ENCODE results near the gene SNRK. TPM values are rescaled to one million over a fixed set of nuclear protein-coding genes. Genes with fewer than 3 reads are reported as not detected.

Gene SNRK
- total and polyA plus RNA-seq, 4 donors: 40.7 to 79.2 (median 48.7) TPM

- no peaks in the 10 kb centered on the region for H3K27me3 ChIP-seq (ENCODE audit: control insufficient read depth, insufficient read depth, low read length)
- no peak for DNase-seq (ENCODE audit: low read depth in 4 of 6, low spot score in 6 of 6)
- H3K36me3 ChIP-seq (ENCODE audit: control insufficient read depth, insufficient read depth, low read length): peaks cover 26% of the 10 kb centered on the region
- H3K9me3 ChIP-seq (ENCODE audit: control insufficient read depth, insufficient read depth, low read length): peaks cover 12% of the 10 kb centered on the region
- no CpG with 5 or more reads among the region's 1 CpG for WGBS (ENCODE audit: insufficient coverage)
- H3K4me1 ChIP-seq (ENCODE audit: control insufficient read depth, insufficient read depth, low read length): no peaks in the 10 kb centered on the region
- H3K27ac ChIP-seq (ENCODE audit: low read depth, low read length): no peak overlapping the region
- no peak overlapping the region for H3K4me3 ChIP-seq (ENCODE audit: low read depth, low read length)
Observed at GRCh38 chr3:43335799-43336198, 49.5 kb downstream of the SNRK start.

GRCh38 chr3:43338295-43338694 is 52.0 kb downstream of the SNRK start:
- Histone ChIP-seq H3K4me1 (ENCODE audit: control insufficient read depth, insufficient read depth, low read length) (no peaks in the 10 kb centered on the region), H3K27ac (ENCODE audit: low read depth, low read length) (no peak overlapping the region), H3K9me3 (ENCODE audit: control insufficient read depth, insufficient read depth, low read length) (peaks cover 12% of the 10 kb centered on the region), H3K4me3 (ENCODE audit: low read depth, low read length) (no peak overlapping the region), H3K27me3 (ENCODE audit: control insufficient read depth, insufficient read depth, low read length) (no peaks in the 10 kb centered on the region), H3K36me3 (ENCODE audit: control insufficient read depth, insufficient read depth, low read length) (peaks cover 28% of the 10 kb centered on the region)
- no peak for DNase-seq (ENCODE audit: low read depth in 4 of 6, low spot score in 6 of 6)
- WGBS (ENCODE audit: insufficient coverage): no CpG with 5 or more reads among the region's 2 CpGs

- H3K27ac ChIP-seq (ENCODE audit: low read depth, low read length): no peak overlapping the region
- DNase-seq (ENCODE audit: low read depth in 4 of 6, low spot score in 6 of 6): no peak
- 93% methylated on average over 3 of the region's 7 CpGs for WGBS (ENCODE audit: insufficient coverage)
- no peaks in the 10 kb centered on the region for H3K4me1 ChIP-seq (ENCODE audit: control insufficient read depth, insufficient read depth, low read length)
- H3K9me3 ChIP-seq (ENCODE audit: control insufficient read depth, insufficient read depth, low read length): peaks cover 11% of the 10 kb centered on the region
- no peaks in the 10 kb centered on the region for H3K27me3 ChIP-seq (ENCODE audit: control insufficient read depth, insufficient read depth, low read length)
- peaks cover 27% of the 10 kb centered on the region for H3K36me3 ChIP-seq (ENCODE audit: control insufficient read depth, insufficient read depth, low read length)
- no peak overlapping the region for H3K4me3 ChIP-seq (ENCODE audit: low read depth, low read length)
Observed at GRCh38 chr3:43340403-43340802, 54.1 kb downstream of the SNRK start.

- H3K36me3 ChIP-seq (ENCODE audit: control insufficient read depth, insufficient read depth, low read length): peaks cover 18% of the 10 kb centered on the region
- no peaks in the 10 kb centered on the region for H3K4me1 ChIP-seq (ENCODE audit: control insufficient read depth, insufficient read depth, low read length)
- H3K4me3 ChIP-seq (ENCODE audit: low read depth, low read length): no peak overlapping the region
- peaks cover 8% of the 10 kb centered on the region for H3K9me3 ChIP-seq (ENCODE audit: control insufficient read depth, insufficient read depth, low read length)
- no peaks in the 10 kb centered on the region for H3K27me3 ChIP-seq (ENCODE audit: control insufficient read depth, insufficient read depth, low read length)
- DNase-seq (ENCODE audit: low read depth in 4 of 6, low spot score in 6 of 6): no peak
- H3K27ac ChIP-seq (ENCODE audit: low read depth, low read length): no peak overlapping the region
- WGBS (ENCODE audit: insufficient coverage): no CpG with 5 or more reads among the region's 2 CpGs
Observed at GRCh38 chr3:43341788-43342187, 55.4 kb downstream of the SNRK start.

GRCh38 chr3:43343185-43343584 is 56.8 kb downstream of the SNRK start:
- H3K4me1 ChIP-seq (ENCODE audit: control insufficient read depth, insufficient read depth, low read length): no peaks in the 10 kb centered on the region
- H3K4me3 ChIP-seq (ENCODE audit: low read depth, low read length): no peak overlapping the region
- H3K36me3 ChIP-seq (ENCODE audit: control insufficient read depth, insufficient read depth, low read length): peaks cover 24% of the 10 kb centered on the region
- WGBS (ENCODE audit: insufficient coverage): 60% methylated on average over 1 of the region's 4 CpGs
- H3K27me3 ChIP-seq (ENCODE audit: control insufficient read depth, insufficient read depth, low read length): no peaks in the 10 kb centered on the region
- no peak overlapping the region for H3K27ac ChIP-seq (ENCODE audit: low read depth, low read length)
- DNase-seq (ENCODE audit: low read depth in 4 of 6, low spot score in 6 of 6): no peak
- H3K9me3 ChIP-seq (ENCODE audit: control insufficient read depth, insufficient read depth, low read length): peaks cover 3% of the 10 kb centered on the region

- WGBS (ENCODE audit: insufficient coverage): 80% methylated on average over 1 of the region's 3 CpGs
- H3K9me3 ChIP-seq (ENCODE audit: control insufficient read depth, insufficient read depth, low read length): no peaks in the 10 kb centered on the region
- H3K27me3 ChIP-seq (ENCODE audit: control insufficient read depth, insufficient read depth, low read length): no peaks in the 10 kb centered on the region
- no peak overlapping the region for H3K4me3 ChIP-seq (ENCODE audit: low read depth, low read length)
- peaks cover 29% of the 10 kb centered on the region for H3K36me3 ChIP-seq (ENCODE audit: control insufficient read depth, insufficient read depth, low read length)
- H3K4me1 ChIP-seq (ENCODE audit: control insufficient read depth, insufficient read depth, low read length): no peaks in the 10 kb centered on the region
- H3K27ac ChIP-seq (ENCODE audit: low read depth, low read length): no peak overlapping the region
- no peak for DNase-seq (ENCODE audit: low read depth in 4 of 6, low spot score in 6 of 6)
Observed at GRCh38 chr3:43343815-43344214, 57.5 kb downstream of the SNRK start.

GRCh38 chr3:43344520-43344919 is 58.2 kb downstream of the SNRK start:
- no peaks in the 10 kb centered on the region for H3K27me3 ChIP-seq (ENCODE audit: control insufficient read depth, insufficient read depth, low read length)
- DNase-seq (ENCODE audit: low read depth in 4 of 6, low spot score in 6 of 6): no peak
- no peaks in the 10 kb centered on the region for H3K9me3 ChIP-seq (ENCODE audit: control insufficient read depth, insufficient read depth, low read length)
- no CpG with 5 or more reads among the region's 3 CpGs for WGBS (ENCODE audit: insufficient coverage)
- peaks cover 31% of the 10 kb centered on the region for H3K36me3 ChIP-seq (ENCODE audit: control insufficient read depth, insufficient read depth, low read length)
- no peaks in the 10 kb centered on the region for H3K4me1 ChIP-seq (ENCODE audit: control insufficient read depth, insufficient read depth, low read length)
- no peak overlapping the region for H3K27ac ChIP-seq (ENCODE audit: low read depth, low read length)
- H3K4me3 ChIP-seq (ENCODE audit: low read depth, low read length): no peak overlapping the region

GRCh38 chr3:43345246-43345645 is 58.9 kb downstream of the SNRK start:
- H3K36me3 ChIP-seq (ENCODE audit: control insufficient read depth, insufficient read depth, low read length): peaks cover 30% of the 10 kb centered on the region
- no peak for DNase-seq (ENCODE audit: low read depth in 4 of 6, low spot score in 6 of 6)
- WGBS (ENCODE audit: insufficient coverage): 89% methylated on average over 4 of the region's 4 CpGs

GRCh38 chr3:43345877-43346276 is 59.5 kb downstream of the SNRK start:
- WGBS (ENCODE audit: insufficient coverage): 92% methylated on average over 4 of the region's 6 CpGs
- Histone ChIP-seq H3K27me3 (ENCODE audit: control insufficient read depth, insufficient read depth, low read length) (no peaks in the 10 kb centered on the region), H3K36me3 (ENCODE audit: control insufficient read depth, insufficient read depth, low read length) (peaks cover 26% of the 10 kb centered on the region), H3K4me3 (ENCODE audit: low read depth, low read length) (no peak overlapping the region), H3K4me1 (ENCODE audit: control insufficient read depth, insufficient read depth, low read length) (no peaks in the 10 kb centered on the region), H3K9me3 (ENCODE audit: control insufficient read depth, insufficient read depth, low read length) (no peaks in the 10 kb centered on the region), H3K27ac (ENCODE audit: low read depth, low read length) (no peak overlapping the region)
- no peak for DNase-seq (ENCODE audit: low read depth in 4 of 6, low spot score in 6 of 6)

More at GRCh38 chr3:43345246-43345645, 58.9 kb downstream of the SNRK start:
- no peaks in the 10 kb centered on the region for H3K4me1 ChIP-seq (ENCODE audit: control insufficient read depth, insufficient read depth, low read length)
- no peaks in the 10 kb centered on the region for H3K27me3 ChIP-seq (ENCODE audit: control insufficient read depth, insufficient read depth, low read length)
- H3K27ac ChIP-seq (ENCODE audit: low read depth, low read length): no peak overlapping the region
- no peaks in the 10 kb centered on the region for H3K9me3 ChIP-seq (ENCODE audit: control insufficient read depth, insufficient read depth, low read length)
- no peak overlapping the region for H3K4me3 ChIP-seq (ENCODE audit: low read depth, low read length)

- no peaks in the 10 kb centered on the region for H3K27me3 ChIP-seq (ENCODE audit: control insufficient read depth, insufficient read depth, low read length)
- H3K36me3 ChIP-seq (ENCODE audit: control insufficient read depth, insufficient read depth, low read length): peaks cover 24% of the 10 kb centered on the region
- H3K4me3 ChIP-seq (ENCODE audit: low read depth, low read length): no peak overlapping the region
- DNase-seq (ENCODE audit: low read depth in 4 of 6, low spot score in 6 of 6): no peak
- H3K9me3 ChIP-seq (ENCODE audit: control insufficient read depth, insufficient read depth, low read length): no peaks in the 10 kb centered on the region
- 96% methylated on average over 10 of the region's 14 CpGs for WGBS (ENCODE audit: insufficient coverage)
- H3K27ac ChIP-seq (ENCODE audit: low read depth, low read length): no peak overlapping the region
- no peaks in the 10 kb centered on the region for H3K4me1 ChIP-seq (ENCODE audit: control insufficient read depth, insufficient read depth, low read length)
Observed at GRCh38 chr3:43346978-43347749, 60.8 kb downstream of the SNRK start.

Data from spinal cord (tissue), 10 donors.